ENCODE results near the gene ZNF587B.
"Not testable (repeated sequence)": the region's sequence is repeated elsewhere in the genome, so short reads cannot be mapped to it uniquely, and the experiment has no call there.

Gene ZNF587B

DNA sequence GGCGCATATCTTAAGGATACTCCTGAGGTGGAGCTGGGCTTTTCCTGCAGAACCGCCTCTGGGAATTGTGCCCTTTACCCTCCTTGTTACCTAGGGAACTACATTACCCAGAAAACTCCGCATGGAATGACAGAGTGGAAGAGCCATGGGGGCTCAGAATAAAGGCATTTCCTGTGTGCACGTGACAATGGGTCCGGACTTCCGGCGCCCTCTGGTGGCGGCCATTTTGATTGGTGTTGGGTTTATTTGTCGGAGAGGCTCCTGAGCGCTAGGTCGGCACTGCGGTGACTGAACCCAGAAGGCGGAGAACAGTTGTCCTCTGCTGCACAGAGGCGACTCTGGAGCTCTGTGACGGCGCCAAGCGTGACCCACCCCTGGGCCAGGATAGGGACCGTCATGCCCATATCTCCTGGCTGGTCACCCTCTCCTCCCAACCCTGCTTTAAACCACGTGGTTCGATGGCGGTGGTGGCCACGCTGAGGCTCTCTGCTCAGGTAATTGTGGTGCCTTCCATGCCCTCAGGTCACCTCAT lies at the start of gene ZNF587B:
Gene ZNF587B (plus strand): TSS at position 229 of the 532 bp plus-strand sequence. CDS start 230 bp downstream, at position 459.
- peak; percentile 65 for DNase-seq (ENCODE audit: low spot score)

DNA sequence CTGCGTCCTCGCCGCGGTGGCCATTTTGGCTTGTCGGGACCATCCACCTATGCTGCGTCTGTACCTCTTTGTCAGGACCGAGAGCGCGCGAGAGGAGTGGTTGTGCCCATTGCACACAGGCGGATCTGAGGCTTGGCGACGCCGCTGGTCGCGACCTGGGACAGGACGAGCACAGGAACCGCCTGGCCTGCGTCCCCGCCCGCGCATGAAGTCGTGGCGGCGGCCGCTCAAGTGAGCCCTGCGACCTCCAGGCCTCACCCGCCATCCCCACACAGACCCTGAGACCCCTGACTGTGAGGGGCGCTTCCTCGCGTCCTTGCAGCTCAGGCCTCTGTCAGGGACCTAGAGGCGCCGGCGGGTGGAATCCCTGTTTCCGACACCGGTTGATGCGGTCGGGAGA lies 43.8 kb upstream of the ZNF587B start:
- DNase-seq (ENCODE audit: low spot score) = no peak

DNA sequence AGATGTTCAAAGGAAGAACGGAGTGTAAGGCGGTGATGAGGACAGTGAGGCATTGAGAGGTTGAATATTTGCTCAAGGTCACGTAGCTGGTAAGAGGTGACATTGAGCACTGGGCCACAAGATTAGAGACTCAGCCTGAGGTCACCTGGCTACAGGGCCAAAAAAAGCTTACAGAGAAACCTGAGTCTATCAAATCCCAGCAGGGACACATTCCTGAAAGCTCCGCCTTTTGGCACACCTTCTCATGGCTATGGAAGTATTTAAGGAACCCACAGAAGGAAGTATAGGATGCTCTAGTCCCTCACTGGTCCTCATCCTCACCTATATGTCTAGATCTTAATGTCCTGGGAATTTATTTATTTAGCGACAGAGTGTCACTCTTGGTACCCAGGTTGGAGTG lies 43.2 kb upstream of the ZNF587B start:
- DNase-seq (ENCODE audit: low spot score) = no peak

- DNase-seq (ENCODE audit: low spot score) = no peak
These were observed 41.9 kb upstream of the ZNF587B start for GRCh38 chr19:57788114-57788692.

- DNase-seq (ENCODE audit: low spot score) = no peak
These were observed 40.8 kb upstream of the ZNF587B start for GRCh38 chr19:57789288-57789687.

DNA sequence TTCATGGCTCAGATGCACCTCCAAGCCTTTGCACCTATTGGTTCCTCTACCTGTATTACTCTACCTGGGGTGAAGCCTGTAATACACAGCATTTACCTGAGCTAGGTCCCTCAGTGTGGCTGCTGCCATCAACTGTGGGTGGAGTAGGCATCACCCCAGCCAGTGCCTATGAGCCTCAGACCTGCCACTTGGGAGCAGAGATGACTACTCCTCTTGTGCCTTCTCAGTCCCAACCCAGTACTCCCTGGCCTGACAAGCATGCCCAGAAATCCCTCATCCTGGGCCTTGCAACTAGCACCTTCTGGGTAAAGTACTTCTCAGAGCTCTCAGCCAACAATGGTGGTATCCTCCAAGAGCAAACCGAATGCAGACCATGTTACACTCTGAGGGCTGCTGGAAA lies 33.5 kb upstream of the ZNF587B start:
- DNase-seq (ENCODE audit: low spot score) = not testable (repeated sequence)

DNA sequence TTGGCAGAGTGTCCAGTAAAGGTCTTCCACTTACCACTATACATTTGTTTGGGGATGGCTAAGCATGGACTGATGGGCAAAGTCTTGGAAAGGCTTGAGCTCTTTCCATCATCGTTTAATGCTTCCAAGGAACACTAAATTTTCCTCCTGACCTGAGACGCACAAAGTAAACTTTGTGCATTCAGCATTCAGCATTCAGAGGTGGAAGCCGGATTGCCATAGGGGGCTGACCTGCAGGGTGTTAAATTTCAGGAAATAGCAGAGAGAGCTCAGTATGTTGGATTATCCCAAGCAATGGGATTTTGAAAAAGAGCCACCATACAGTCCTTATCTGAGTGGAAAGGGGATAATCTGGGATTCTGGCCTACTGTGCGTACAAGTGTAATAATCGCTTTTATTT lies 29.4 kb upstream of the ZNF587B start:
- DNase-seq (ENCODE audit: low spot score) = no peak

GRCh38 chr19:57802269-57802668 lies 27.8 kb upstream of the ZNF587B start:
- peak; percentile 12 for DNase-seq (ENCODE audit: low spot score)

DNA sequence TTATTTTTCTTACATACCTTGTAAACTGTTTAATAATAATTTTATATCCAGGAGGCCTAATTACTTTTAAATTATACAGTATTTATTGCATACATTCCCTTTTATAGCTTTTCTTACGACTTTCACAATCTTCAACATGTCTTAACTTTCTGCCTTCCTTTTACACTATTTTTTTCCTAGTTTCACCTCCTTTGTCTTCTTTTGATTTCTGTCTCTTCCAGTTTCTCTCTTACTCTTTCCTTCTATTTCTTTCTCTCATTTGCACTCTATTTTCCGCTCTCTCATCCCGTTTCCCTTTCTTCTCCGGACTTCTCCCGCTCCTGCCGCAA lies 26.9 kb upstream of the ZNF587B start:
- peak; percentile 14 for DNase-seq (ENCODE audit: low spot score)

GRCh38 chr19:57803594-57804325 lies 26.3 kb upstream of the ZNF587B start:
- DNase-seq (ENCODE audit: low spot score) = peak; percentile 17

- no peak for DNase-seq (ENCODE audit: low spot score)
These were observed 22.6 kb upstream of the ZNF587B start for GRCh38 chr19:57807541-57807940.

DNA sequence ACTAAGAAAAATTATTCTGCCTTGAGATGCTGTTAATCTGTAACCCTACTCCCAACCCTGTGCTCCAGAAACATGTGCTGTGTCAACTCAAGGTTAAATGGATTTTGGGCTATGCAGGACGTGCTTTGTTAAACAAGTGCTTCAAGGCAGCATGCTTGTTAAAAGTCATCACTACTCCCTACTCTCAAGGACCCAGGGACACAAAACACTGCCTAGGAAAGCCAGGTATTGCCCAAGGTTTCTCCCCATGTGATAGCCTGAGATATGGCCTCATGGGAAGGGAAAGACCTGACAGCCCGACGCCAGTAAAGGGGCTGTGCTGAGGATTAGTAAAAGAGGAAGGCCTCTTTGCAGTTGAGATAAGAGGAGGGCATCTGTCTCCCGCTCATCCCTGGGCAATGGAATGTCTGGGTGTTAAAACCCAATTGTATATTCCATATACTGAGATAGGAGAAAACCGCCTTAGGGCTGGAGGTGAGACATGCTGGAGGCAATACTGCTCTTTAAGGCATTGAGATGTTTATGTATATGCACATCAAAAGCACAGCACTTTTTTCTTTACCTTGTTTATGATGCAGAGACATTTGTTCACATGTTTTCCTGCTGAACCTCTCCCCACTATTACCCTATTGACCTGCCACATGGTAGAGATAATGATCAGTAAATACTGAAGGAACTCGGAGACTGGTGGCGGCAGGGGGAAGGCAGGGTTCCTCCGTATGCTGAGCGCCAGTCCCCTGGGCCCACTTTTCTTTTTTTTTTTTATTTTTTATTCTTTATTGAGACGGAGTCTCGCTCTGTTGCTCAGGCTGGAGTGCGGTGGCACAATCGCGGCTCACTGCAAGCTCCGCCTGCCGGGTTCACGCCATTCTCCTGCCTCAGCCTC lies 19.4 kb upstream of the ZNF587B start:
- not testable (repeated sequence) for DNase-seq (ENCODE audit: low spot score)

DNA sequence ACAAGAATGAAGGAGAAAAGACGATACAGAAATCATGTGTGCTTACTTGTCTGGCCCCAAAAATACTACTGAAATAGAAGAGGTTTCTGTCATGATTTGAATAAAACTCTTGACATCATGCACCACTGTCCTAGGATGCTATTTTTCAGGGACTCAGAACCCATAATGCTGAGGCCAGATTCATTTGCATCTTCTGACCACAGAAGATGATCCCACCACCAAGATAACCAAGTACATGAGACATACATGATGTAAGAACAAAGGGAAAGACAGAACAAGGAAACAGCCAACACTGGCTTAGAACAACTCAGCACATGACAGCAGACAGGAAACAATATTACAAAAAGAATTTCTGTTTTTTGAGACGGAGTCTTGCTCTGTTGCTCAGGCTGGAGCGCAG lies 17.9 kb upstream of the ZNF587B start:
- DNase-seq (ENCODE audit: low spot score) = no peak

DNA sequence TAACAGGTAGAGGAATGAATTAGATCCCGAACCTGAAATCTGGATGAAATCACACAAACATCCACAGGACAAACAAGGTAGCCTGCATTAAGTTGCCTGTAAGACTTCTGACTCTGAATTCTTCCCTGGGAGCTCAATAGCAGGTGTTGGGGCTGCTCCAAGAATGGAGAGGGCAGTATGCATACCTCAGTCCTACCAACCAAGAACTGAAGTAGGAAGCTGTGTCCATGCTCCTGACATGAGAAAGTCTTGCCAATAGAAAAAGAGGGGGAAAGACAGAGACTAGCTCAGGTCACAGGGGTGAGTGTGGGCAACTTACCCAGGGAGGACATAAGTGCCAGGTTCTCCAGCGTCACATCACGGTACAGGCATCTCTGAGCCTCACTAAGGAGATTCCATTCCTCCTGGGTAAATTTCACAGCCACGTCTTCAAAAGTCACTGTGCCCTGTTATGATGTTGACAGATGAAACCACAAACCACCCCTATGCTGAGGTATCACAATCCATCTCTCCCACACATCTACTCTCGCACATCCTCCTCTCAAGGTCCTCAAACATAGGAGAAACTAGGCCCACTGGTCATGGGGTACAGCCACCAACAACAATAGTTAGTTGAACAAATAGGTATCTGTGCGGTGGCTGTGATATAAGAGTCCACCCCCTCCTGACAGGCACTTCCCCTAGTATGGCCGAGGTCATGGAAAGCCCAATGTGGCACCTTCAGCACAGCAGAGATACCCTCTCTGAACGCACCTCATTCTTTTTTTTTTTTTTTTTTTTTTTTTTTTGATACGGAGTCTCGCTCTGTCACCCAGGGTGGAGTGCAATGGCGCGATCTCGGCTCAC lies 16.9 kb upstream of the ZNF587B start:
- not testable (repeated sequence) for DNase-seq (ENCODE audit: low spot score)

- DNase-seq (ENCODE audit: low spot score) = no peak
These were observed 16.1 kb upstream of the ZNF587B start for GRCh38 chr19:57813919-57814504.

DNA sequence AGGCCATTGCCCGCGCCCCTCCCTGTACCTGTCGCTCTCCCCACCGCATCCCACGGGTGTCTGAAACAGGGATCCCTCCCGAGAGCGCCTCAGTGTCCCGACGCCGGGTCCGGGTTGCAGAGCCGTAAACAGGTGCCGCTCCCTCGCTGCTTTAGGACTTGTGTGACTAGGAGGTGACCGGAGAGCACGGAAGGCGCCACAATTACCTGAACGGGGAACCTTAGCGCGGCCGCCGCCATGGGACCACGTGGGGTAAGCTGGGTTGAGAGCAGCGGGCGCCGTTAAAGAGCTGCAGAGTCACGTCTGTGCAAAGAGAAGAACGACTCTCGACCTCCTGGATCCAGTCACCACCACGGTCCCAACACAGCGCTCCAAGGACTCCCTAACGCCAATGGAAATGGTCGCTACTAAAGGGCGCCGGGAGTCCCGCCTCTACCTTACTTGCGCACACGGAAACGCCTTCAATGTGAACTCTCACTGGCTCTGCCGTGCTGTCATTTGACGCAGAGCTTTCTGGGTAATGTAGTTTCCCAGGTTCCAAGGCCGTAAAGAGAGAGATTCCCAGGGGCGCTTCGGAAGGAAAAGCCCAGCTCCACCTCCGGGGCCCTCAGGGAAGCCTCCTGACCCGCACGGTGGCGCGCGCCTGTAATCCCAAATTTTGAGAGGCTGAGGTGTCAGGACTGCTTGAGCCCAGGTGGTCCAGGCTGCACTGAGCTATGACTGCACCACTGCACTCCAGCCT lies 15.4 kb upstream of the ZNF587B start, which contains the start of gene ZNF552:
Gene ZNF552 (minus strand): TSS at position 409 of the 742 bp plus-strand sequence. CDS start 170 bp downstream, at position 239.
- DNase-seq (ENCODE audit: low spot score) = peak; percentile 86

DNA sequence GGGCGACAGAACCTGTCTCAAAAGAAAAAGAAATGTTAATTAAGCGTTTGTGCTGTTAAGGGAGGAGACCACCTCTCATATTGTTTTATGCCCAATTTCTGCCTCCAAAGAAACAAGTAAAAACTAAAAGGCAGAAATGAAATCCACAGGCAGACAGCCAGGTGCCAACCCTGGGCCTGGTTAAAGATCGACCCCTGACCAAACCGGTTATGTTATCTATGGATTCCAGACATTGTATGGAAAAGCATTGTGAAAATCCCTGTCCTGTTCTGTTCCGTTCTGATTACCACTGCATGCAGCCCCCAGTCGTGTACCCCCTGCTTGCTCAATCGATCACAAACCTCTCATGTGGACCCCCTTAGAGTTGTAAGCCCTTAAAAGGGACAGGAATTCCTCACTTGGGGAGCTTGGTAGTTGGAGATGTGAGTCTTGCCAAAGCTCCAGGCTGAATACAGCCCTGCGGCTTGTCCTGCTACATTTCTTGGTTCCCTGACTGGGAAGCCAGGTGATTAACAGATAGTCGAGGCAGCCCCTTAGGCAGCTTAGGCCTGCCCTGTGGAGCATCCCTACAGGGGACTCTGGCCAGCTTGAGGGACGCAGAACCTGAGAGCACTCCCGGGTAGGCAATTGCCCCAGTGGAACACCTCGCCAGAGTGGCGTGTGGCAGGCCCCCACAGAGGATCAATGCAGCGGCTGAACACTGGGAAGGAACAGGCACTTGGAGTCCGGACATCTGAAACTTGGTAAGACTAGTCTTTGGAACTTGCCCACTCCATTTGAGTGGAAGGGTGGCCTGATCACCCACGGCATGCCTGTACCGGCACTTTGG lies 14.6 kb upstream of the ZNF587B start:
- DNase-seq (ENCODE audit: low spot score) = no peak

DNA sequence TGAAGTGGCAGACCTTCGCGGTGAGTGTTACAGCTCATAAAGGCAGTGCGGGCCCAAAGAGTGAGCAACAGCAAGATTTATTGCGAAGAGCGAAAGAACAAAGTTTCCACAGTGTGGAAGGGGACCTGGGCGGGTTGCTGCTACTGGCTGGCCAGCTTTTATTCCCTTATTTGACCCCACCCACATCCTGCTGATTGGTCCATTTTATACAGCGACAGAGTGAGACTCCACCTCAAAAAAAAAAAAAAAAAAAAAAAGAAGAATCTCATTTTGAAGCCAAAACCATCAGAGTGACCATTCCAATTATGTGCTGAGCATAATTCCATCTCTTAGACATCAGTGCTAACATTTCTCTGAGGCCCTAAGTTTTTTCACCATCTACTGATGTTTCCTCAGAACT lies 13.4 kb upstream of the ZNF587B start:
- no peak for DNase-seq (ENCODE audit: low spot score)

- no peak for DNase-seq (ENCODE audit: low spot score)
These were observed 12.1 kb upstream of the ZNF587B start for GRCh38 chr19:57817976-57818375.

DNA sequence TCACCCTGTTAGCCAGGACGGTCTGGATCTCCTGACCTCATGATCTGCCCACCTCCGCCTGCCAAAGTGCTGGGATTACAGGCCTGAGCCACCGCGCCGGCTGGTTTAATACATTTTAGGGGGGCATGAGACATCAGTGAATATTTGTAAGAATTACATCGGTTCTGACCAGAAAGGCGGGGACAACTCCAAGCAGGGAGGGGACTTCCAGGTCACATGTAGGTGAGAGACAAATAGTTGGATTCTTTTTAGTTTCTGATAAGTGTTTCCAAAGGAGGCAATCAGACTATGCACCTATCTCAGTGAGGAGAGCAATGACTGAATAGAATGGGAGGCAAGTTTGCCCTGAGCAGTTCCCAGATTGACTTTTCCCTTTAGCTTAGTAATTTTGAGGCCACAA lies 11.7 kb upstream of the ZNF587B start:
- DNase-seq (ENCODE audit: low spot score) = no peak
